ENCODE measurements around the gene BCL6. TPM values are rescaled to one million over a fixed set of nuclear protein-coding genes. Genes with fewer than 3 reads are reported as not detected.

BCL6 gene
- total RNA-seq, 5 donors from 2014 or later (not counting 1 experiment from before 2014, with no cell fraction given), result 16.8 to 31.1 (median 27.7) TPM

DNA sequence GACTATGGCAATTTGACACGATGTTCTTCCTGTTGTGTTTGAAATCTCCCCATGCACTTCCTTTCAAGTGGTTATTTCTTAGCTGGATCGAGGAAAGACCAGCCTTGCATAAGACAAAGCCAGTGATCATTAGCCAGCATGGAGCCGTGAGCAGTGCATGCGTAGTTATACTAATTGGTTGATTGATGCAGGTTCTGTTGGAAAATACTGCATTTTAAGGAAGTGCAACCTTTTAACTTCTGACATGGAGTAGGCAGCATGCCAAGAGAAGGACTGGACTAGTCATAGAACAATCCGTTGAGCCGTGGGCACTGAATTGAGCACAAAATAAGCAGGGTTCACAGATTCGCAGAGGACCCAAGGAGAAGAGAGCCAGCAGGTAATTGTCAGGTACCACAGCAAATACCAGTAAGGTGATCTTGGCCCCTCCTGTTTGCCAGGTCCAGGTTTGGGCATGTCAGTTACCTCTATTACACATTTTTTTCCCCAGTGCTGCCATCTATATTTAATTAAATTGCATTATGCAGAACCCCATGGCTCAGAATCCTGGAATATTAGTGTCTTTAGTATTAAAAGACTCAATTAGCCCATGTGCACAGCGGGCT, 29.0 kb upstream of the BCL6 start:
- ATAC-seq (replicated peaks in 1 of 4), result no peak
- Mint-ChIP-seq H3K36me3 (no peaks in the 10 kb centered on the region), H3K4me1 (peaks cover 30 to 48% (median 38%) of the 10 kb centered on the region in 3 donors), H3K4me3 (no peak overlapping the region), H3K27me3 (no peaks in the 10 kb centered on the region), H3K9me3 (no peaks in the 10 kb centered on the region), H3K27ac (no peak overlapping the region)
- CTCF ChIA-PET, result no interaction called here
- H3K4me3 ChIP-seq (ENCODE audit: control insufficient read depth in 1 of 2, extremely low read depth in 1 of 2, low read length in 1 of 2), result no peak overlapping the region
- H3K36me3 ChIP-seq (ENCODE audit: control insufficient read depth in 2 of 2, extremely low read depth in 1 of 2, insufficient read depth in 1 of 2, low read length in 1 of 2), result no peaks in the 10 kb centered on the region
- no peaks in the 10 kb centered on the region for H3K9me3 ChIP-seq
- H3K27ac ChIP-seq (ENCODE audit: low read length), result no peak overlapping the region
- peak in 1 of 35 experiments; percentile 23 for DNase-seq
- WGBS (ENCODE audit: insufficient coverage), result 82% methylated on average over 6 of the region's 8 CpGs
- H3K4me1 ChIP-seq (ENCODE audit: control insufficient read depth in 1 of 2, extremely low read depth in 1 of 2, insufficient read depth in 2 of 2, low read length in 2 of 2), result peaks cover 9 to 16% of the 10 kb centered on the region in 2 experiments
- POLR2A ChIA-PET, result interaction anchor here in 1 of 2 donors (0.6 kb wide), 1 partner anchor 35 kb away, joined by 3 read pairs; no protein-coding TSS in a partner anchor
- H3K27me3 ChIP-seq (replicated peaks in 1 of 2; ENCODE audit: control insufficient read depth in 2 of 2, extremely low read depth in 1 of 2, insufficient read depth in 2 of 2, low read length in 1 of 2), result no peaks in the 10 kb centered on the region

DNA sequence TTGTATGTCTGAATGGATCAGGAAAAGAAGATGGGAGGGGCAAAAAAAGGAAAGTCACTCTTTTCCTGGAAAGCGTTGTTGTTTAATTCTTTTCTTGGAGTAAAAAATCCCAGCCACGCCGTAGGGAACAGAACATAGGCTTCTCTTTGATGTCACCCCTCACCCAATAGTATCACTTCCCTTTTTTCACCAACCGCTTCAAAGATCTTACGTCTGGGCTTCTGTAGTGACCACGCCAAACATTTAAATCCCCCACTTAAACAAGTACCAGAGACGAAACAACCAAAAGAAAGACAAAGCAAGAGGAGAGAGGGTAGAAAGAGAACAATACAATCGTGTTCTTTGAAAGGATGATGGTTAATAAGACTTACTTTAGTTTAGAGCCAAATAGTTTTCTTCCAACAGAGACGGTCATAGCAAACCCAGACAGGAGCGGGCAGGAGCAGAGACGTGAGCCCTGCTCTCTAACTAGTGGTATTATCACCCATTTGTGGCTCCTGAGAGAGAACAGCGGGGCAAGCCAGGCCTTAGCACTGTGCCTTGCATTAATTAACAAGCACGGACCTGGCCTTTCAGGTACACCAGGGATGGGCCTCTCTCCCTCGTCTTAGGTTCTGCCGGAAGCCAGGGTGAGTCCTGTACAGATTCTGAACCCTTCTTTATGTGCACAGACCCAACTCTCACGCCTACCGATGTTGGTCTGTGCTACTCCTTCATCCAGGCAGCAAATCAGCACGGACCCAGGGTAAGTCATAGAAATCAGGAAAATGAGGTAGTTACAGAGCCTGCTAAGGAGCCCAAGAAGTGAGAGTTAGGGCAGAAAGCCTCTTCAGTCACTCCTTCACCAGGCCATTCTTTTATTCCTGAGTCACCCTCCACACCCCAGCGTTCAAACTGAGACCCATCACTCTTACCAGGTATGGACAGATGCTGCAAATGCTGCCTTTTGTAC, 28.2 kb upstream of the BCL6 start:
- peaks cover 37 to 51% (median 38%) of the 10 kb centered on the region in 3 donors for H3K4me1 Mint-ChIP-seq
- no peaks in the 10 kb centered on the region for H3K9me3 ChIP-seq
- H3K9me3 Mint-ChIP-seq, result no peaks in the 10 kb centered on the region
- H3K36me3 Mint-ChIP-seq, result no peaks in the 10 kb centered on the region
- WGBS (ENCODE audit: insufficient coverage), result 95% methylated on average over 7 of the region's 19 CpGs
- ChIA-PET CTCF (no interaction called here), POLR2A (interaction anchor here in 1 of 2 donors (0.6 kb wide), 1 partner anchor 34 kb away, joined by 3 read pairs; no protein-coding TSS in a partner anchor)
- H3K4me3 Mint-ChIP-seq, result no peak overlapping the region
- H3K27me3 ChIP-seq (replicated peaks in 1 of 2; ENCODE audit: control insufficient read depth in 2 of 2, extremely low read depth in 1 of 2, insufficient read depth in 2 of 2, low read length in 1 of 2), result no peaks in the 10 kb centered on the region
- no peaks in the 10 kb centered on the region for H3K27me3 Mint-ChIP-seq
- DNase-seq (no peak), ATAC-seq (replicated peaks in 1 of 4) (no peak)
- H3K4me1 ChIP-seq (ENCODE audit: control insufficient read depth in 1 of 2, extremely low read depth in 1 of 2, insufficient read depth in 2 of 2, low read length in 2 of 2), result peaks cover 9 to 16% of the 10 kb centered on the region in 2 experiments
- no peaks in the 10 kb centered on the region for H3K36me3 ChIP-seq (ENCODE audit: control insufficient read depth in 2 of 2, extremely low read depth in 1 of 2, insufficient read depth in 1 of 2, low read length in 1 of 2)
- no peak overlapping the region for H3K4me3 ChIP-seq (ENCODE audit: control insufficient read depth in 1 of 2, extremely low read depth in 1 of 2, low read length in 1 of 2)
- no peak overlapping the region for H3K27ac Mint-ChIP-seq
- H3K27ac ChIP-seq (ENCODE audit: low read length), result no peak overlapping the region

DNA sequence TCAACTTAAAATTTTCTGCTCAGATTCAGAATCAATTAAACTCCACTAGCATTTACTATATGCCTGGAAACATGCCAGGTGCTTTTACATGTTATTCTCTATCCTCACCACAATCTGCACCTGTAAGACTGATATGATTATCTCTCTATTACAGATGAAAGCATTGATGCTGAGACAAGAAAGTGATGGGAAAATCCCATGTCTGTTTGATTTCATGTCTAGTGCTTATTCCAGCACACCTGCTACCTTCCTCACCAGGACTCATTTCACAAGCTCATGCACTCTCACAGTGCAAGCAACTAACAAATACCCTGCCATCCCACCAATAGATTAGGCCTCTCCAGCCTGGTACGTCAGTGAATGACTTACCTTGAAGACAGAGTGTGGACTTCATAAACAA, 25.0 kb upstream of the BCL6 start:
- H3K4me3 ChIP-seq (ENCODE audit: control insufficient read depth in 1 of 2, extremely low read depth in 1 of 2, low read length in 1 of 2), result no peak overlapping the region
- peak overlapping the region; percentile 36 to 56 for H3K27ac Mint-ChIP-seq
- peaks cover 5% of the 10 kb centered on the region in 2 experiments for H3K4me1 ChIP-seq (ENCODE audit: control insufficient read depth in 1 of 2, extremely low read depth in 1 of 2, insufficient read depth in 2 of 2, low read length in 2 of 2)
- H3K27me3 ChIP-seq (replicated peaks in 1 of 2; ENCODE audit: control insufficient read depth in 2 of 2, extremely low read depth in 1 of 2, insufficient read depth in 2 of 2, low read length in 1 of 2), result no peaks in the 10 kb centered on the region
- H3K4me3 Mint-ChIP-seq, result no peak overlapping the region
- CTCF ChIA-PET, result interaction anchor here in 1 of 2 donors (2.2 kb wide), 1 partner anchor 23 kb away, joined by 7 read pairs; no protein-coding TSS in a partner anchor
- no peaks in the 10 kb centered on the region for H3K36me3 ChIP-seq (ENCODE audit: control insufficient read depth in 2 of 2, extremely low read depth in 1 of 2, insufficient read depth in 1 of 2, low read length in 1 of 2)
- H3K4me1 Mint-ChIP-seq, result peaks cover 22 to 36% (median 23%) of the 10 kb centered on the region in 3 donors
- ATAC-seq (replicated peaks in 1 of 4) (peak; percentile 61 to 96 (median 73)), DNase-seq (peak in 14 of 35 experiments; percentile 2 to 82 (median 14))
- H3K9me3 Mint-ChIP-seq, result no peaks in the 10 kb centered on the region
- H3K9me3 ChIP-seq, result no peaks in the 10 kb centered on the region
- peak overlapping the region; percentile 43 for H3K27ac ChIP-seq (ENCODE audit: low read length)
- POLR2A ChIA-PET, result interaction anchor here in 1 of 2 donors (0.6 to 0.7 kb wide), 2 partner anchors 26 to 152 kb away, joined by 3 to 9 read pairs; no protein-coding TSS in a partner anchor
- H3K27me3 Mint-ChIP-seq, result no peaks in the 10 kb centered on the region
- 80% methylated on average over 1 of the region's 1 CpG for WGBS (ENCODE audit: insufficient coverage)
- H3K36me3 Mint-ChIP-seq, result no peaks in the 10 kb centered on the region

DNA sequence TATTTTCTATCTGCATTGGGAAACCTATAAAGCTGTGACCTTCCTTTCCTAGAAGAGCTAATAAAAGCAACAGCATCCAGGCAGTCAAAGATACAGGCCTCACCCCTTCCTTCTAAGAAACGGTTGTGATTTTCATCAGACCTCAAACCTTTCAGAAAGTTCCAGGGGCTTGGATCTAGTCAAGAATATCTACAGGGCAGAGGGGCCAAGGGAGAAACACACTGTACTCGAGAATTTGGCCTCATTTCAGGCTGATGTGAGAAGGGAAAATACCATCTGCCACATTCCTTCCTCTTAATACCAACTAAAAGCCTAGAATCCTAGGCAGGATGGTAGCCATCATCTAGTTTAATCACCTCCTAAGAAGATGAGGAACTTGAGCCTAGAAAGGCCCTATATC, 24.5 kb upstream of the BCL6 start:
- H3K36me3 Mint-ChIP-seq, result no peaks in the 10 kb centered on the region
- peaks cover 5% of the 10 kb centered on the region in 2 experiments for H3K4me1 ChIP-seq (ENCODE audit: control insufficient read depth in 1 of 2, extremely low read depth in 1 of 2, insufficient read depth in 2 of 2, low read length in 2 of 2)
- no CpG with 5 or more reads among the region's 2 CpGs for WGBS (ENCODE audit: insufficient coverage)
- no peaks in the 10 kb centered on the region for H3K27me3 ChIP-seq (replicated peaks in 1 of 2; ENCODE audit: control insufficient read depth in 2 of 2, extremely low read depth in 1 of 2, insufficient read depth in 2 of 2, low read length in 1 of 2)
- no peak overlapping the region for H3K4me3 ChIP-seq (ENCODE audit: control insufficient read depth in 1 of 2, extremely low read depth in 1 of 2, low read length in 1 of 2)
- peak overlapping the region; percentile 43 for H3K27ac ChIP-seq (ENCODE audit: low read length)
- ChIA-PET POLR2A (no interaction called here), CTCF (interaction anchor here in 1 of 2 donors (2.2 kb wide), 1 partner anchor 23 kb away, joined by 7 read pairs; no protein-coding TSS in a partner anchor)
- H3K9me3 Mint-ChIP-seq, result no peaks in the 10 kb centered on the region
- H3K4me1 Mint-ChIP-seq, result peaks cover 22 to 36% (median 23%) of the 10 kb centered on the region in 3 donors
- ATAC-seq (replicated peaks in 1 of 4), result peak in 2 of 4 experiments; percentile 11 to 34
- peak overlapping the region; percentile 36 to 56 for H3K27ac Mint-ChIP-seq
- H3K9me3 ChIP-seq, result no peaks in the 10 kb centered on the region
- no peaks in the 10 kb centered on the region for H3K36me3 ChIP-seq (ENCODE audit: control insufficient read depth in 2 of 2, extremely low read depth in 1 of 2, insufficient read depth in 1 of 2, low read length in 1 of 2)
- DNase-seq, result no peak
- H3K27me3 Mint-ChIP-seq, result no peaks in the 10 kb centered on the region
- H3K4me3 Mint-ChIP-seq, result no peak overlapping the region

DNA sequence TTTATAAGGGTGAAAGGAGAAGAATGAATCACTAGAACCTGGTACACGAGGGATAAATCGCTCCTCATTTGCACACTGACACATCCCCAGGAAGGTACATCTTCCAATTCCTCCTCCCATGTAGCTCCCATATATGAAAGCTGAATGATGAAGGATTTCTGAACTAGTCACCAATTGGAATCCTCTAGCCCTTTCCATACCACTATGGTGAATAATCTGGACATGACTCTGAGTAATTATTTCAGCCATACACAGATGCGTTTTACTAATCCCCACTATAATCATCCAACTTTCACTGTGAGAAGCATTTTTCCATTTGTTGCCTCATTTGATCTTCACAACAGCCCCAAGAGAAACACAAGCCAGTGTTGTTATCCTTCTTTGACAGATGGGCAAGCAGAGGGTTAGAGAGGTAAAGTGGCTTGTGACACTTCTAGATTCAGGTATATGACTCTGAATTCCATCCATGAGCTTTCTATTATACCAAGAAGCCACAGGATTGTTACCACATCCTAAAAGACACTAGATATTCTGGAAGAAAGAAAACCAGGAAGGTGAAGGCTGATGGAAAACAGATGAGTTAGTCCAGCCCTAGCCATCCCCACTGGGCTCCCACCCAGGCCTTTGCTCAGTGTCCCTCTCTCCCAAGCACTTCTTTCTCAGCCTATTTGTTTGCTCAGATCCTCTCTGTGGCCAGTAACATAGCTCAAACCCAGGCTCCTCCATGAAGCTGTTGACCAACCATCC, 22.2 kb upstream of the BCL6 start:
- no peaks in the 10 kb centered on the region for H3K9me3 ChIP-seq
- no peak overlapping the region for H3K4me3 Mint-ChIP-seq
- ATAC-seq (replicated peaks in 1 of 4), result no peak
- H3K27me3 ChIP-seq (replicated peaks in 1 of 2; ENCODE audit: control insufficient read depth in 2 of 2, extremely low read depth in 1 of 2, insufficient read depth in 2 of 2, low read length in 1 of 2), result no peaks in the 10 kb centered on the region
- no peaks in the 10 kb centered on the region for H3K36me3 ChIP-seq (ENCODE audit: control insufficient read depth in 2 of 2, extremely low read depth in 1 of 2, insufficient read depth in 1 of 2, low read length in 1 of 2)
- H3K4me3 ChIP-seq (ENCODE audit: control insufficient read depth in 1 of 2, extremely low read depth in 1 of 2, low read length in 1 of 2), result no peak overlapping the region
- DNase-seq, result no peak
- H3K9me3 Mint-ChIP-seq, result no peaks in the 10 kb centered on the region
- no CpG with 5 or more reads among the region's 3 CpGs for WGBS (ENCODE audit: insufficient coverage)
- peaks cover 18 to 24% (median 23%) of the 10 kb centered on the region in 3 donors for H3K4me1 Mint-ChIP-seq
- peaks cover 0 to 2% of the 10 kb centered on the region in 2 donors for H3K27me3 Mint-ChIP-seq
- ChIA-PET CTCF (interaction anchor here in 1 of 2 donors (0.5 to 1.0 kb wide), 2 partner anchors 19 to 21 kb away, joined by 3 read pairs; no protein-coding TSS in a partner anchor), POLR2A (interaction anchor here in 1 of 2 donors (0.5 kb wide), 1 partner anchor 20 kb away, joined by 3 read pairs; no protein-coding TSS in a partner anchor)
- no peaks in the 10 kb centered on the region for H3K36me3 Mint-ChIP-seq
- H3K27ac ChIP-seq (ENCODE audit: low read length), result no peak overlapping the region
- H3K4me1 ChIP-seq (ENCODE audit: control insufficient read depth in 1 of 2, extremely low read depth in 1 of 2, insufficient read depth in 2 of 2, low read length in 2 of 2), result peaks cover 0 to 5% of the 10 kb centered on the region in 2 experiments
- H3K27ac Mint-ChIP-seq, result no peak overlapping the region
